Measurements from ENCODE around the gene TXNDC2.

Gene TXNDC2

DNA sequence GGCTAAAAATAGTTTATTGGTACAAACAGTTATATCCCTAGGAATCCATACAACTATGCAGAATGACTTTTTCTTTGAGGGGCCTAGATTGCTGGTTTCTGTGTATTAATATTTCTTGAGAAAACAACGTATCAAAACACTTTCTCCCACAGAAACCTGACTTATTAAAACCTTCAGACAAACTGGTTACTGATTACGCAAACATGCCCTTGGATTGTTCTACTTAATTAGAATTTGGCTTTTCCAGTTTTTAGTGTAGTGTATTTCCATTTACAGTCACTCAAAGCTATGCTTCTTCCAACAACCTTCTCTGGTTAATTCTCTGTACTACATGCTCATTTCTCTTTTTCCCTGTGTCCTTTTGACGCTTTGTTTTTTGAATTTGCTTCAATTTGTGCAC lies 48.1 kb downstream of the TXNDC2 start:
- DNase-seq (ENCODE audit: low read depth) = no peak

DNA sequence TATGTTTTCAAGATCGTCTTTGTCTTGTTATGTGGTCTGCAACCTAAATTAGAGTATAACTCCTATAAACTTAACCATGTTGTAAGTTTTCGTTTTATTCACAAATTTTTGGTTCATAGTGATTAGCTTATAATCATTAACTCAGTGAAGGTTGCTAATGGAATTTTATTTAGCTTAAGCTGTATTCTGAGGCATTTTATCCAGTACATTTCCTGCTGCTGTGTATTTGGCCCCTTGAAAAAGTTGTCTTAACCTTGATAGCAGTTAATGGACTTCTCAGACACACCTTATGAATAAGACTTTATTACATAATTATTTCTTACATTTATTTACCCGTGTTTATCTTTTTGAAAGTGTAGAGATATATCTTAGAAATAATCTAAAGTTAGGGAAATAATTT lies 48.5 kb downstream of the TXNDC2 start:
- DNase-seq (ENCODE audit: low read depth) = no peak
